DOHH2 (cell line): ENCODE results near the gene PLA2G7.

Source experiments
- CTCF ChIP-seq: fragments of 200-600 bp; sonication (generic); IDR thresholded peaks from one replicate; pipeline ENCODE4 v1.5.1; 2014; ENCODE audit warnings: antibody characterized with exemption, mild to moderate bottlenecking, low read depth, low read length; ENCODE audit not compliant: poor library complexity, severe bottlenecking
- EZH2phosphoT487 ChIP-seq: fragments of 200-600 bp; sonication (generic); IDR thresholded peaks from 2 replicates; pipeline ENCODE4 v1.6.1; 2017; ENCODE audit warnings: borderline replicate concordance, mild to moderate bottlenecking, antibody characterized with exemption, low read length, moderate library complexity, mixed read lengths

GRCh38 chr6:46741482-46741881 is 6.3 kb upstream of the PLA2G7 start:
- TF ChIP-seq EZH2phosphoT487, result no peak
- no peak for TF ChIP-seq CTCF
